Endothelial cell of umbilical vein (primary cell): ENCODE measurements around the gene EFCAB5. TPM values are rescaled to one million over a fixed set of nuclear protein-coding genes. Genes with fewer than 3 reads are reported as not detected.

Experiments used
- BruUV-seq: library from RNA; stranded (reverse); fragments of 400-500 nt; replicated peaks from 2 replicates; lab custom pipeline; 2021; lab: Mats Ljungman, UMichigan
- CTCF ChIA-PET: fragments of 300-600, 350-600 bp; sonication (Branson Sonifier 250); formaldehyde crosslinking; loops from one replicate; lab custom pipeline; 2021; ENCODE audit warnings: antibody characterized with exemption, inconsistent platforms; lab: Charles Lee
- POLR2A ChIA-PET: fragments of 300-600, 350-600 bp; sonication (Branson Sonifier 250); formaldehyde crosslinking; loops from one replicate; lab custom pipeline; 2021; ENCODE audit warnings: antibody characterized with exemption, inconsistent platforms; lab: Charles Lee
- DNase-seq: peaks from one replicate; pipeline ENCODE4 v3.0.0-alpha.2; 2011; ENCODE audit warnings: low read depth, low spot score
- FAIRE-seq: peaks from 2 replicates; lab custom pipeline; 2011; peaks lifted over from hg19 to GRCh38; lab: Jason Lieb, UNC
- H2AFZ ChIP-seq: 2 replicates; pipeline ENCODE4 v1.6.0; 2012; ENCODE audit warnings: low read depth, low read length, control low read depth, inconsistent platforms
- H3K27ac ChIP-seq: 2 replicates; pipeline ENCODE4 v1.5.1; 2011; ENCODE audit warnings: low read depth, mild to moderate bottlenecking, control low read depth, low read length, moderate library complexity; ENCODE audit not compliant: insufficient read depth
- H3K27me3 ChIP-seq, 2 experiments: 2 replicates each; pipeline versions ENCODE4 v1.6.0 to v1.6.1; 2011; ENCODE audit warnings: low read length in 2 of 2, mixed read lengths in 1 of 2; ENCODE audit not compliant: control insufficient read depth in 2 of 2, insufficient read depth in 2 of 2
- H3K36me3 ChIP-seq, 2 experiments: 2 replicates in 1 of 2; 3 replicates in 1 of 2; pipeline ENCODE4 v1.5.1; 2011; ENCODE audit warnings: low read length in 2 of 2, mild to moderate bottlenecking in 1 of 2, moderate library complexity in 1 of 2; ENCODE audit not compliant: control insufficient read depth in 2 of 2, insufficient read depth in 2 of 2; ENCODE audit errors: extremely low read depth in 1 of 2
- H3K4me1 ChIP-seq: 3 replicates; pipeline ENCODE4 v1.5.1; 2011; ENCODE audit warnings: mild to moderate bottlenecking, low read length; ENCODE audit not compliant: control insufficient read depth, insufficient read depth; ENCODE audit errors: extremely low read depth
- H3K4me2 ChIP-seq: 2 replicates; pipeline ENCODE4 v1.6.1; 2011; ENCODE audit warnings: low read length, control low read depth, mixed read lengths; ENCODE audit not compliant: insufficient read depth
- H3K4me3 ChIP-seq, 3 experiments: fragments of 200-600 bp in 1 of 3; sonication (generic), shearing (Covaris generic) in 1 of 3; replicated peaks in 1 of 3; 2 replicates each; pipeline ENCODE4 v1.5.1; 2011 to 2016; ENCODE audit warnings: control low read depth in 3 of 3, low read length in 3 of 3, mild to moderate bottlenecking in 2 of 3, inconsistent platforms in 1 of 3, low read depth in 1 of 3, moderate library complexity in 1 of 3; ENCODE audit not compliant: insufficient read depth in 1 of 3
- H3K79me2 ChIP-seq: 2 replicates; pipeline ENCODE4 v1.6.0; 2012; ENCODE audit warnings: low read length, inconsistent platforms; ENCODE audit not compliant: control insufficient read depth, insufficient read depth
- H3K9ac ChIP-seq: replicated peaks from 2 replicates; pipeline ENCODE3; 2011; ENCODE audit warnings: low read length, control low read depth; ENCODE audit not compliant: insufficient read depth; ENCODE audit errors: extremely low read depth
- H3K9me1 ChIP-seq: replicated peaks from 3 replicates; pipeline ENCODE4 v1.6.0; 2011; ENCODE audit warnings: mild to moderate bottlenecking, low read length; ENCODE audit not compliant: control insufficient read depth, insufficient read depth; ENCODE audit errors: extremely low read depth
- H3K9me3 ChIP-seq: replicated peaks from 2 replicates; pipeline ENCODE4 v1.5.1; 2012; ENCODE audit warnings: low read length, inconsistent platforms; ENCODE audit not compliant: control insufficient read depth, insufficient read depth
- H4K20me1 ChIP-seq: replicated peaks from 2 replicates; pipeline ENCODE3; 2011; ENCODE audit warnings: mild to moderate bottlenecking, low read length; ENCODE audit not compliant: control insufficient read depth, insufficient read depth; ENCODE audit errors: extremely low read depth
- EZH2 ChIP-seq: IDR thresholded peaks from 2 replicates; pipeline ENCODE4 v1.6.1; 2012; ENCODE audit warnings: borderline replicate concordance, low read depth, mild to moderate bottlenecking, moderate library complexity, low read length, inconsistent platforms; ENCODE audit not compliant: severe bottlenecking
- FOS ChIP-seq: IDR thresholded peaks from 2 replicates; pipeline ENCODE4 v1.6.1; 2011; ENCODE audit warnings: mild to moderate bottlenecking, low read length, moderate library complexity, borderline replicate concordance; ENCODE audit not compliant: insufficient read depth
- GATA2 ChIP-seq: IDR thresholded peaks from 2 replicates; pipeline ENCODE4 v1.7.0; 2011; ENCODE audit warnings: low read depth, mild to moderate bottlenecking, moderate library complexity, mixed read lengths, low read length; ENCODE audit not compliant: insufficient read length, insufficient read depth
- JUN ChIP-seq: IDR thresholded peaks from 2 replicates; pipeline ENCODE4 v1.6.1; 2011; ENCODE audit warnings: borderline replicate concordance, low read depth; ENCODE audit not compliant: insufficient read length, insufficient read depth
- MAX ChIP-seq: IDR thresholded peaks from 2 replicates; pipeline ENCODE4 v1.6.1; 2011; ENCODE audit not compliant: insufficient read depth, insufficient read length
- MYC ChIP-seq: IDR thresholded peaks from one replicate; pipeline ENCODE4 v1.6.1; 2011; ENCODE audit warnings: mild to moderate bottlenecking, low read depth, low read length
- POLR2A ChIP-seq: IDR thresholded peaks from 2 replicates; pipeline ENCODE4 v1.6.1; 2012; ENCODE audit warnings: low read depth, mild to moderate bottlenecking, control low read depth, low read length
- POLR2AphosphoS5 ChIP-seq: IDR thresholded peaks from 2 replicates; pipeline ENCODE4 v1.6.1; 2012; ENCODE audit warnings: low read depth, mild to moderate bottlenecking, control low read depth, low read length, moderate library complexity; ENCODE audit not compliant: insufficient read depth
- dilution Hi-C: fragments of 300-500 bp; cut with MboI; formaldehyde crosslinking; loops from one replicate; pipeline ENCODE4 v1.15.0; 2019; ENCODE audit warnings: low sequenced_read_pairs; ENCODE audit not compliant: extremely low pct_ligation_motif_present
- intact Hi-C: fragments of 100-400 bp; cut with micrococcal nuclease; formaldehyde crosslinking; loops from one replicate; pipeline ENCODE4 v1.10.0; 2022
- polyA plus RNA-seq, 4 experiments: library from polyadenylated mRNA; depleted of rRNA in 3 of 4; stranded (reverse) in 3 of 4; unstranded in 1 of 4; fragments of >200 nt; gene quantifications; 2 replicates each; pipeline versions ENCODE4 v1.2.1 to v1.2.3, GENCODE V29; 2011 to 2012; ENCODE audit warnings: missing spikeins in 1 of 4
- total RNA-seq: library from RNA; stranded (reverse); gene quantifications from 2 replicates; pipeline ENCODE4 v1.2.3, GENCODE V29; 2021
- TF ChIP-seq, protein P1 (sequence below), 2 donors: IDR thresholded peaks; 1 replicate in 1 of 2; 2 replicates in 1 of 2; pipeline ENCODE4 v1.5.1; 2011; ENCODE audit warnings: low read length in 2 of 2, mild to moderate bottlenecking in 2 of 2, moderate library complexity in 2 of 2, control low read depth in 1 of 2, inconsistent platforms in 1 of 2, low read depth in 1 of 2; ENCODE audit not compliant: insufficient read depth in 1 of 2; ENCODE audit errors: extremely low read depth in 1 of 2

The EFCAB5 gene
- total and polyA plus RNA-seq, 2 donors (not counting 3 experiments of a cell fraction or from before 2014, with no cell fraction given): 0.04 to 0.40 TPM

GRCh38 chr17:29929533-29930408, 11.7 kb upstream of the EFCAB5 start, which contains the start of gene SSH2:
SSH2 (minus strand) TSS chr17:29930228; CDS start chr17:29930000, 228 bp downstream.
- no TSS peak for BruUV-seq
- POLR2A ChIA-PET: interaction anchor here (0.6 to 1.3 kb wide), 3 partner anchors 39 to 290 kb away, joined by 3 to 11 read pairs (median 4); no protein-coding TSS in a partner anchor
- peak; percentile 83 for FAIRE-seq

More at GRCh38 chr17:29929533-29930408, 11.7 kb upstream of the EFCAB5 start, which contains the start of gene SSH2:
- intact Hi-C loops: loop anchor here (10.0 kb wide), 1 partner anchor 165 kb away; no protein-coding TSS in a partner anchor
- TF ChIP-seq MYC (no peak), MAX (peak; percentile 14), GATA2 (no peak), EZH2 (no peak), POLR2AphosphoS5 (peak; percentile 68), FOS (peak; percentile 76), POLR2A (peak; percentile 70), JUN (peak; percentile 74)
- TF ChIP-seq, protein P1, sequence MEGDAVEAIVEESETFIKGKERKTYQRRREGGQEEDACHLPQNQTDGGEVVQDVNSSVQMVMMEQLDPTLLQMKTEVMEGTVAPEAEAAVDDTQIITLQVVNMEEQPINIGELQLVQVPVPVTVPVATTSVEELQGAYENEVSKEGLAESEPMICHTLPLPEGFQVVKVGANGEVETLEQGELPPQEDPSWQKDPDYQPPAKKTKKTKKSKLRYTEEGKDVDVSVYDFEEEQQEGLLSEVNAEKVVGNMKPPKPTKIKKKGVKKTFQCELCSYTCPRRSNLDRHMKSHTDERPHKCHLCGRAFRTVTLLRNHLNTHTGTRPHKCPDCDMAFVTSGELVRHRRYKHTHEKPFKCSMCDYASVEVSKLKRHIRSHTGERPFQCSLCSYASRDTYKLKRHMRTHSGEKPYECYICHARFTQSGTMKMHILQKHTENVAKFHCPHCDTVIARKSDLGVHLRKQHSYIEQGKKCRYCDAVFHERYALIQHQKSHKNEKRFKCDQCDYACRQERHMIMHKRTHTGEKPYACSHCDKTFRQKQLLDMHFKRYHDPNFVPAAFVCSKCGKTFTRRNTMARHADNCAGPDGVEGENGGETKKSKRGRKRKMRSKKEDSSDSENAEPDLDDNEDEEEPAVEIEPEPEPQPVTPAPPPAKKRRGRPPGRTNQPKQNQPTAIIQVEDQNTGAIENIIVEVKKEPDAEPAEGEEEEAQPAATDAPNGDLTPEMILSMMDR (IDR thresholded peaks at IDR 0.05; ENCODE audit: extremely low read depth in 1 of 2, insufficient read depth in 1 of 2, low read depth in 1 of 2, low read length in 2 of 2): no peak
- dilution Hi-C loops: no loop called here
- Histone ChIP-seq H3K4me2 (peak within 1 kb of the TSS; percentile 94), H3K27me3 (no peaks in the 10 kb centered on the region), H4K20me1 (no peaks in the 10 kb centered on the region), H3K9me3 (no peaks in the 10 kb centered on the region), H3K79me2 (peaks cover 41% of the 10 kb centered on the region), H3K36me3 (peaks cover under 1 to 2% of the 10 kb centered on the region in 2 experiments), H3K9me1 (no peaks in the 10 kb centered on the region), H3K4me1 (peaks cover 34% of the 10 kb centered on the region), H2AFZ (peak within 1 kb of the TSS; percentile 32), H3K27ac (peak within 1 kb of the TSS; percentile 68), H3K9ac (peak within 1 kb of the TSS; percentile 82), H3K4me3 (peak within 1 kb of the TSS; percentile 17 to 66 (median 65))
- CTCF ChIA-PET: interaction anchor here (1.0 to 9.9 kb wide), 20 partner anchors 10 to 338 kb away, joined by 3 to 428 read pairs (median 12); partner anchors contain the start of gene EFCAB5
- DNase-seq: peak; percentile 83
